PC-9 (cell line): ENCODE results near the gene CHFR. TPM values are rescaled to one million over a fixed set of nuclear protein-coding genes. Genes with fewer than 3 reads are reported as not detected.

ENCODE experiments used
- BruUV-seq: library from RNA; stranded (reverse); fragments of 400-500 nt; replicated peaks from 2 replicates; lab custom pipeline; 2021; lab: Mats Ljungman, UMichigan
- CTCF ChIA-PET: fragments of 300-600 bp; sonication (Branson Sonifier 250); formaldehyde crosslinking; loops from one replicate; lab custom pipeline; 2022; ENCODE audit warnings: antibody characterized with exemption; lab: Charles Lee
- POLR2A ChIA-PET: fragments of 300-600 bp; sonication (Branson Sonifier 250); formaldehyde crosslinking; loops from one replicate; lab custom pipeline; 2022; ENCODE audit warnings: antibody characterized with exemption; ENCODE audit not compliant: unreplicated experiment; lab: Charles Lee
- DNase-seq, 2 experiments: peaks; one replicate each; pipeline versions ENCODE4 v3.0.0 to v3.0.0-alpha.2; 2015 to 2022; ENCODE audit warnings: mixed read lengths in 1 of 2
- H2AFZ ChIP-seq: fragments of 200-600 bp; sonication (generic); 2 replicates; pipeline ENCODE4 v1.8.1; 2017; ENCODE audit warnings: antibody characterized with exemption
- H3F3A ChIP-seq: fragments of 200-600 bp; sonication (generic); 2 replicates; pipeline ENCODE4 v1.8.1; 2017; ENCODE audit warnings: antibody characterized with exemption, mild to moderate bottlenecking, low read depth; ENCODE audit not compliant: insufficient read depth
- H3K27ac ChIP-seq: fragments of 200-600 bp; sonication (generic); 2 replicates; pipeline ENCODE4 v1.6.1; 2016; ENCODE audit warnings: mixed run types
- H3K27me3 ChIP-seq: fragments of 200-600 bp; sonication (generic); 2 replicates; pipeline ENCODE4 v1.6.1; 2016; ENCODE audit warnings: low read depth, mixed run types; ENCODE audit not compliant: insufficient read depth
- H3K36me3 ChIP-seq: fragments of 200-600 bp; sonication (generic); 2 replicates; pipeline ENCODE4 v1.6.1; 2016; ENCODE audit warnings: low read depth, mixed run types
- H3K4me1 ChIP-seq: fragments of 200-600 bp; sonication (generic); replicated peaks from 2 replicates; pipeline ENCODE4 v1.6.1; 2016; ENCODE audit warnings: mixed run types; ENCODE audit not compliant: insufficient read depth
- H3K4me2 ChIP-seq: fragments of 200-600 bp; sonication (generic); 2 replicates; pipeline ENCODE4 v1.6.1; 2017; ENCODE audit warnings: mixed run types
- H3K4me3 ChIP-seq: fragments of 200-600 bp; sonication (generic); 2 replicates; pipeline ENCODE4 v1.6.1; 2016; ENCODE audit warnings: mixed run types
- H3K79me2 ChIP-seq: fragments of 200-600 bp; sonication (generic); 2 replicates; pipeline ENCODE4 v1.6.1; 2017; ENCODE audit warnings: low read depth, mixed run types
- H3K9me2 ChIP-seq: fragments of 200-600 bp; sonication (generic); 2 replicates; pipeline ENCODE4 v1.8.1; 2017; ENCODE audit warnings: mild to moderate bottlenecking; ENCODE audit not compliant: insufficient read depth
- H3K9me3 ChIP-seq: fragments of 200-600 bp; sonication (generic); 2 replicates; pipeline ENCODE4 v1.8.1; 2016; ENCODE audit warnings: low read depth; ENCODE audit not compliant: insufficient read depth
- H4K20me1 ChIP-seq: fragments of 200-600 bp; sonication (generic); 2 replicates; pipeline ENCODE4 v1.8.1; 2017; ENCODE audit not compliant: insufficient read depth
- CTCF ChIP-seq: fragments of 200-600 bp; sonication (generic); conservative IDR thresholded peaks from 2 replicates; pipeline ENCODE4 v1.6.1; 2017; ENCODE audit warnings: mixed run types, antibody characterized with exemption, mild to moderate bottlenecking, moderate library complexity
- EZH2 ChIP-seq: fragments of 200-600 bp; sonication (generic); IDR thresholded peaks from 2 replicates; pipeline ENCODE4 v1.8.0; 2017; ENCODE audit warnings: antibody characterized with exemption, low read depth
- intact Hi-C: fragments of 100-400 bp; cut with micrococcal nuclease; formaldehyde crosslinking; loops from one replicate; pipeline ENCODE4 v1.10.0; 2022; ENCODE audit not compliant: unreplicated experiment
- total RNA-seq: library from RNA; stranded (reverse); gene quantifications from 2 replicates; pipeline ENCODE4 v1.2.3, GENCODE V29; 2021

CHFR gene
- total RNA-seq, 1 experiment from 2014 or later = 17.8 TPM

- BruUV-seq = no TSS peak
- Histone ChIP-seq H3K27ac (no peak overlapping the region), H3K4me1 (no peaks in the 10 kb centered on the region), H4K20me1 (peaks cover 19% of the 10 kb centered on the region), H3K9me2 (no peaks in the 10 kb centered on the region), H3K79me2 (0 out of 2 replicates have a peak, but pooled peaks cover 3% of the 10 kb centered on the region), H3K4me3 (no peak overlapping the region), H3K27me3 (no peaks in the 10 kb centered on the region), H3K36me3 (peaks cover 10% of the 10 kb centered on the region; the same call in 1 of the 2 replicates), H2AFZ (no peak overlapping the region), H3K4me2 (no peak overlapping the region), H3K9me3 (no peaks in the 10 kb centered on the region), H3F3A (no peaks in the 10 kb centered on the region)
- TF ChIP-seq EZH2 (no peak), CTCF (no peak)
- no peak for DNase-seq
- ChIA-PET CTCF (no interaction called here), POLR2A (no interaction called here)
- intact Hi-C loops = no loop called here
These were observed 84.3 kb downstream of the CHFR start for GRCh38 chr12:132803125-132803524.

GRCh38 chr12:132801741-132802140 is 85.7 kb downstream of the CHFR start:
- Histone ChIP-seq H2AFZ (no peak overlapping the region), H3K4me3 (no peak overlapping the region), H3K9me2 (no peaks in the 10 kb centered on the region), H3K4me1 (no peaks in the 10 kb centered on the region), H3K9me3 (no peaks in the 10 kb centered on the region), H4K20me1 (peaks cover 15% of the 10 kb centered on the region), H3K79me2 (0 out of 2 replicates have a peak, but pooled peaks cover 3% of the 10 kb centered on the region), H3K4me2 (no peak overlapping the region), H3K36me3 (peaks cover 5% of the 10 kb centered on the region; the same call in 1 of the 2 replicates), H3K27ac (no peak overlapping the region), H3K27me3 (peaks cover 11% of the 10 kb centered on the region), H3F3A (0 out of 2 replicates have a peak, but pooled peaks cover 4% of the 10 kb centered on the region)
- CTCF ChIA-PET = no interaction called here
- no TSS peak for BruUV-seq
- POLR2A ChIA-PET = no interaction called here
- TF ChIP-seq EZH2 (no peak), CTCF (no peak)
- intact Hi-C loops = no loop called here
- DNase-seq = no peak

GRCh38 chr12:132798836-132799235 is 88.6 kb downstream of the CHFR start:
- no peak for TF ChIP-seq CTCF
- no peak for TF ChIP-seq EZH2
- Histone ChIP-seq H4K20me1 (peaks cover 3% of the 10 kb centered on the region; the same call in 1 of the 2 replicates), H3K4me3 (no peak overlapping the region), H3K79me2 (no peaks in the 10 kb centered on the region), H3K4me2 (no peak overlapping the region), H3K36me3 (peaks cover 4% of the 10 kb centered on the region; the same call in 1 of the 2 replicates), H2AFZ (no peak overlapping the region), H3K27me3 (peaks cover 20% of the 10 kb centered on the region), H3F3A (0 out of 2 replicates have a peak, but pooled peaks cover 4% of the 10 kb centered on the region), H3K27ac (no peak overlapping the region), H3K9me2 (no peaks in the 10 kb centered on the region), H3K4me1 (no peaks in the 10 kb centered on the region), H3K9me3 (no peaks in the 10 kb centered on the region)
- DNase-seq = no peak
- ChIA-PET POLR2A (no interaction called here), CTCF (no interaction called here)
- intact Hi-C loops = no loop called here
- no TSS peak for BruUV-seq
